HG02981 (cell line): Measurements from ENCODE around the gene GSTP1.
"Not testable (repeated sequence)": the region's sequence is repeated elsewhere in the genome, so short reads cannot be mapped to it uniquely, and the experiment has no call there.

Experiments
- ATAC-seq: cut with Tn5 transposase; IDR thresholded peaks from one replicate; pipeline ENCODE4 v1.9.1; 2021; ENCODE audit warnings: mild to moderate bottlenecking, moderate library complexity; ENCODE audit not compliant: unreplicated experiment

Gene GSTP1

GRCh38 chr11:67562963-67563704 is 20.5 kb upstream of the GSTP1 start:
- no peak for ATAC-seq

- not testable (repeated sequence) for ATAC-seq
Measured at GRCh38 chr11:67563705-67564114, 19.9 kb upstream of the GSTP1 start.

GRCh38 chr11:67564230-67564629 is 19.4 kb upstream of the GSTP1 start:
- no peak for ATAC-seq

- no peak for ATAC-seq
Measured at GRCh38 chr11:67571443-67571842, 12.2 kb upstream of the GSTP1 start.

GRCh38 chr11:67572305-67572704 is 11.3 kb upstream of the GSTP1 start:
- ATAC-seq = no peak

GRCh38 chr11:67572747-67573419 is 10.7 kb upstream of the GSTP1 start:
- ATAC-seq = no peak

GRCh38 chr11:67574938-67575337 is 8.7 kb upstream of the GSTP1 start:
- no peak for ATAC-seq

GRCh38 chr11:67576735-67577475 is 6.7 kb upstream of the GSTP1 start:
- no peak for ATAC-seq

- no peak for ATAC-seq
Measured at GRCh38 chr11:67577951-67578350, 5.7 kb upstream of the GSTP1 start.

- ATAC-seq = no peak
Measured at GRCh38 chr11:67581469-67581868, 2.1 kb upstream of the GSTP1 start.

- ATAC-seq = no peak
Measured at GRCh38 chr11:67582011-67582410, 1.6 kb upstream of the GSTP1 start.

- peak; percentile 7 for ATAC-seq
Measured at GRCh38 chr11:67584205-67584880, 731 bp downstream of the GSTP1 start.

GRCh38 chr11:67584881-67585873 is 1.6 kb downstream of the GSTP1 start:
- ATAC-seq = no peak

- no peak for ATAC-seq
Measured at GRCh38 chr11:67585911-67586310, 2.3 kb downstream of the GSTP1 start.

GRCh38 chr11:67586568-67587250 is 3.1 kb downstream of the GSTP1 start:
- no peak for ATAC-seq

- peak; percentile 16 for ATAC-seq
Measured at GRCh38 chr11:67588136-67588503, 4.5 kb downstream of the GSTP1 start.

- ATAC-seq = not testable (repeated sequence)
Measured at GRCh38 chr11:67588899-67589415, 5.3 kb downstream of the GSTP1 start.

- no peak for ATAC-seq
Measured at GRCh38 chr11:67592880-67593564, 9.4 kb downstream of the GSTP1 start.

GRCh38 chr11:67593565-67593905 is 9.9 kb downstream of the GSTP1 start:
- no peak for ATAC-seq
